Activated naive CD4-positive, alpha-beta T cell (primary cell): ENCODE results near the gene ZNF891.

Experiments used
- DNase-seq, 4 experiments: peaks; one replicate each; lab custom pipeline; 2025; lab: John Stamatoyannopoulos, UW

Gene ZNF891

GRCh38 chr12:133130038-133130807 lies at the start of gene ZNF891, which contains the start of gene ZNF10:
ZNF891 (minus strand) TSS chr12:133130274; CDS start chr12:133121918, 8,356 bp downstream.
ZNF10 (plus strand) TSS chr12:133130627; CDS start chr12:133144493, 13,866 bp downstream.
- peak; percentile 95 to 97 (median 96) for DNase-seq

DNA sequence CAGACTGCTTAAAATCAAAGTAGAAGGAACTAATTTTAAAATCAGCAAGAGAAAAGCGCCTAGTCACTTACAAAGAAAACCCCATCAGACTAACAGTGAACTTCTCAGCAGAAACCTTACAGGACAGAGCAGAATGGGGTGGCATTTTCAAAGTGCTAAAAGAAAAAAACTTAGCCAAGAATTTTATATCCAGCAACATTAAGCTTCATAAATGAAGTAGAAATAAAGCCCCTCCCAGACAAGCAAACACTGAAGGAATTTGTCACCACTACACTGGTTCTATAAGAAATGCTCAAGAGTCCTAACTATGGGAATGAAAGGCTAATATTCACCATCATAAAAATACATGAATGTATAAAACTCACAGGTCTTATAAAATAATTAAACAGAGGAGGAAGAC lies 44.8 kb upstream of the ZNF891 start:
- no peak for DNase-seq

DNA sequence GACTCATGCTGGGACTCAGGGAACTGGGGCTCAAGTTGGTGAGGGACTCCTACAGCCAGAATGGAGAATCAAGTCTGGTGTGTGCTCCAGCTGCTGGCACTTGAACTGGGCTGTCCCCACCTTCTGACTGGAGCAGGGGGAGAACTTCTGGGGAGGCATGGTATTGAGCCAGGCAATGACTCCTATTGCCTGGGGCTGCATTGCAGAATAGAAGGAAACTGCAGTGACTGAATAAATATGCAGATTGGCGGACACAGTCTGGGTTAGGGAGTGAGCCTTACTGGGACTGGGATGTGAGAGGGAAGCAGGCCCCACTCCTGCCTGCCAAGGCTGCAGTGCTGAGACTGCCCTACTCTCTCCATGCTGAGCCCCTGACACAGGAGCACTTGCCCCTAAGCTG lies 42.4 kb upstream of the ZNF891 start:
- no peak for DNase-seq

- DNase-seq = no peak
Measured at GRCh38 chr12:133165776-133166175, 35.7 kb upstream of the ZNF891 start.

DNA sequence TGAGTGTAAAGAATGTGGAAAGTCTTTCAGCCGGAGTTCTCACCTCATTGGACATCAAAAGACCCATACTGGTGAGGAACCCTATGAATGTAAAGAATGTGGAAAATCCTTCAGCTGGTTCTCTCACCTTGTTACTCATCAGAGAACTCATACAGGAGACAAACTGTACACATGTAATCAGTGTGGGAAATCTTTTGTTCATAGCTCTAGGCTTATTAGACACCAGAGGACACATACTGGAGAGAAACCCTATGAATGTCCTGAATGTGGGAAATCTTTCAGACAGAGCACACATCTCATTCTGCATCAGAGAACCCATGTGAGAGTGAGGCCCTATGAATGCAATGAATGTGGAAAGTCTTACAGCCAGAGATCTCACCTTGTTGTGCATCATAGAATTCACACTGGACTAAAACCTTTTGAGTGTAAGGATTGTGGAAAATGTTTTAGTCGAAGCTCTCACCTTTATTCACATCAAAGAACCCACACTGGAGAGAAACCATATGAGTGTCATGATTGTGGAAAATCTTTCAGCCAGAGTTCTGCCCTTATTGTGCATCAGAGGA lies 26.1 kb upstream of the ZNF891 start:
- DNase-seq = no peak

GRCh38 chr12:133145981-133146380 lies 15.9 kb upstream of the ZNF891 start:
- DNase-seq = no peak

- no peak for DNase-seq
Measured at GRCh38 chr12:133135747-133136146, 5.7 kb upstream of the ZNF891 start.

GRCh38 chr12:133130808-133131128 lies 694 bp upstream of the ZNF891 start:
- peak; percentile 15 to 41 (median 27) for DNase-seq

DNA sequence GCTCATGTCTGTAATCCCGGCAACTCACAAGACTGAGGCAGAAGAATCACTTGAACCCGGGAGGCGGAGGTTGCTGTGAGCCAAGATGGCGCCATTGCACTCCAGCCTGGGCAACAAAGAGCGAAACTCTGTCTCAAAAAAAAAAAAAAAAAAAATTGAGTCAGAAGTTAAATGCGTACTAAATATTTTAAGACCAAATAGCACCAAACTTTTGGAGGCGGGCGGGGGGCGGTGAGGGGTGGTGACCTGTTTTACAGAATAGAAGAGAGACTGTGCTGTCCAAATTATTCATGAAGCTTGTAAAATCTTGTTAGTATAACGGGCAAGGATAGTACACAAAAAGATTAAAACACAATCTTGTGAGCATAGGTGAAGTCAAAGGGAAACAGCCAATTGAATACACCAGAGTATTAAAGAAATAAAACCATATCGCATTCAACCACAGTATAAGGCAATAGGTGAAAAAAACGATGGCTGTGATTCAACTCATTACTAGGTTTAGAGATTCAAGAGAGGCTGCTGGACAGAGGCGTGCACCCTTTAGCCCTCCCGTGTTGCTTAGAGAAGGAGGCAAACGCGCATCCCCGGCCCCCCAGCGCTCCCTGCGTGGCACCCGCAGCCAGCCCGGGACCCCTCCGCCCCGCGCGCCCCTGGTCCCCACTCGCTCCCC lies 571 bp downstream of the ZNF891 start:
- no peak for DNase-seq

DNA sequence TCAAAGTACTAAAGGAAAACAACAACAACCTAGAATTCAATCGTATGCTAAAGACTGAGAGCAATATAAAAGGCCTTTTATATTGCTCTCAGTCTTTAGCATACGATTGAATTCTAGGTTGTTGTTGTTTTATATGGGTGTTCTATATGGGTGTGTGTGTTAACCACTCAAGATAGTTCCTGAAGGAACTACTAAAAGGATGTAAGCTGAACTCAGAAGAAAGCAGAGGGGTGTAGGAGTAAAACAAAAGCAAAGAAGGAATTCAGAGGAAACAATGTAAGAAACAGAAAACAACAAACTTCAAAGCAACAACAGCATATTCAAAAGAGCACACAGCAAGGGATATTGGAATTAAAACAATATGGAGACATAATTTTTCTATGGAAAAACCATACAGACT lies 5.4 kb downstream of the ZNF891 start:
- no peak for DNase-seq

DNA sequence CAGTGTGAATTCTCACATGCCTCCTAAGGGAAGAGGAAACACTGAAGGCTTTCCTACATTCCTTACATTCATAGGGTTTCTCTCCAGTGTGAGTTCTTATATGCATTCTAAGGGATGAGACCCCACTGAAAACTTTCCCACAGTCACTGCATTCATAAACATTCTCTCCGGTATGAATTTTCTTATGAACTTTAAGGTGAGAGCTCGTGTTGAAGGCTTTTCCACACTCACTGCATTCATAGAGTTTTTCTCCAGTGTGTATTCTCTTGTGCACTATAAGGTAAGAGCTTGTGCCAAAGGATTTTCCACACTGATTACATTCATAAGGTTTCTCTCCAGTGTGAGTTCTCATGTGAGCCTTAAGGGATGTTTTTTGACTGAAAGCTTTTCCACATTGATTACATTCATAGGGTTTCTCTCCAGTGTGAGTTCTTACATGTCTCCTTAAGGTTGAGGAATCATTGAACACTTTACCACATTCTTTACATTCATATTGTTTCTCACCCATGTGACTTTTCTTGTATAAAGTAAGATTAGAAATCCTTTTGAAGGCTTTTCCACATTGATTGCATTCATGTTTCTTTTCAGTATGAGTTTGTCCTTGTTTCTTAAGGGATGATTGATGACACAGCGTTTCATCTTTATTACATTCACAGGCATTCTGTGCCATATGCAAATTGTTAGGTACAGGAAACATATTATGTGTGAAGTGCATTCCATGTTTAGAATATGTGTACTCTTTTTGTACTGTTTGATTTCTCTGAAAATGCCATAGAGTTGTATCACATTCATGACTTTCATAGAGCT lies 9.5 kb downstream of the ZNF891 start:
- no peak for DNase-seq

GRCh38 chr12:133108150-133108549 lies 21.9 kb downstream of the ZNF891 start:
- no peak for DNase-seq

DNA sequence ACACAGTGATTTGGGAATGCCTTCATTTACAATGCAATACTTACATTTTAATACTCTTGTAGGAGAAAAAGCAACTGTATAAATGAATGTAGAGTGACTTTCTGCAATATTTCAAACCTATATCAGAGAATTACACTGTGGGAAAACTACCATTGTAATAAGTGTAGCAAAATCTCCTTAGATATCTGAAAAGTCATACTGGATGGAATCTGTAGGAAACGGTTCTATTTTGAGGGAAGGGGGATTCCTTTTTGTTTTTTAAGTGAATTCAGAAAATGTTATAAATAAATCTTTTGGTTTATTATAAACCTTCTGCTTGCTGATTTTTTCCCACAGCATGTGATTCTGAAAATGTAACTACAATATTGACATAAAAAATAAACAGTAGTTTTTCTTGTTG lies 23.0 kb downstream of the ZNF891 start:
- no peak for DNase-seq

DNA sequence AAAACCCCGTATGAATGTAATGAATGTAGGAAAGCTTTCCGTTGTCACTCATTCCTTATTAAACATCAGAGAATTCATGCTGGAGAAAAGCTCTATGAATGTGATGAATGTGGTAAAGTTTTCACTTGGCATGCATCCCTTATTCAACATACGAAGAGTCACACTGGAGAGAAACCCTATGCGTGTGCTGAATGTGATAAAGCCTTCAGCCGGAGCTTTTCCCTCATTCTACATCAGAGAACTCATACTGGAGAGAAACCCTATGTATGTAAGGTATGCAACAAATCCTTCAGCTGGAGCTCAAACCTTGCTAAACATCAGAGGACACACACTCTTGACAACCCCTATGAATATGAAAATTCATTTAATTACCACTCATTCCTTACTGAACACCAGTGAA lies 23.8 kb downstream of the ZNF891 start:
- DNase-seq = no peak

DNA sequence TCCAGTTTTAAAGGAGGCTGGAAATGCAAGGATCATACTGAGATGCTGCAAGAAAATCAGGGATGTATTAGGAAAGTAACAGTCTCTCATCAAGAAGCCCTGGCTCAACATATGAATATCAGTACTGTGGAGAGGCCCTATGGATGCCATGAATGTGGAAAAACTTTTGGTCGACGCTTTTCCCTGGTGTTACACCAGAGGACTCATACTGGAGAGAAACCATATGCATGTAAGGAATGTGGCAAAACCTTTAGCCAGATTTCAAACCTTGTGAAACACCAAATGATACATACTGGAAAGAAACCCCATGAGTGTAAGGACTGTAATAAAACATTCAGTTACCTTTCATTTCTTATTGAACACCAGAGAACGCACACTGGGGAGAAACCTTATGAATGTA lies 24.5 kb downstream of the ZNF891 start:
- no peak for DNase-seq

DNA sequence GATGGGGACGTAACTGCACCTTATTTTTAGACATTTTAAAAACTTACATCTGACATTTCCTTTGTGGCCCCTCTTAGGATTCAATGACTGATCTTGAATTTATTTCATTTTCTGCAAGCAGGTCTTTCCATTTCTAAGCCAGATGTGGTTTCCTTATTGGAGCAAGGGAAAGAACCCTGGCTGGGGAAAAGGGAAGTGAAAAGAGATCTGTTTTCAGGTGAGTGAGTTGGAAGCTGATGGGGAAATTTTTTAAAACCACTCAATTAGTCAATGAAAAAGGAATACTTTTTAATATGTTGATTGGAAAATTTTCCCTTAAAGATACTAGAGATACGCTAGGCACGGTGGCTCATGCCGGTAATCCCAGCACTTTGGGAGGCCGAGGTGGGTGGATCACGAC lies 46.7 kb downstream of the ZNF891 start:
- DNase-seq = no peak

GRCh38 chr12:133081159-133081780 lies 48.8 kb downstream of the ZNF891 start:
- DNase-seq = no peak

GRCh38 chr12:133080368-133081158 lies 49.5 kb downstream of the ZNF891 start, which contains the start of gene ZNF140:
ZNF140 (plus strand) TSS chr12:133080923; CDS start chr12:133081321, 398 bp downstream.
- peak; percentile 89 to 91 (median 90) for DNase-seq

DNA sequence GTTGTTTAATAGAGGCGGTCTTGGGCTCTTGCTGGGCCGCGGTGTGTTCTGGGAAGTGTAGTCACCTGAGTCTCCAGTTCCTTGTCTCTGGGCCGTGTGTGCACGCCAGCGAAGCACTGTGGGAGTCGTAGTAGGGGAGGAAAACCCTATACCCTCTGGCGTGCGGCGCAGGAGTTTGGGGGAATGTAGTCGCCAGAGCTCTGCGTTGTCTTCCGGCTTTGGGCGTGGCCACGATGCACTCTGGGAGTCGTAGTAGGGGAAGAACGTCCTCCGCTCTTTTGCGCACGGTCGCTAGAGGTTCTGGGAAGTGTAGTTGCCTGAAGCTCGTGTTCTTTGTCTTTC lies 50.1 kb downstream of the ZNF891 start:
- peak; percentile 89 to 92 (median 90) for DNase-seq

DNA sequence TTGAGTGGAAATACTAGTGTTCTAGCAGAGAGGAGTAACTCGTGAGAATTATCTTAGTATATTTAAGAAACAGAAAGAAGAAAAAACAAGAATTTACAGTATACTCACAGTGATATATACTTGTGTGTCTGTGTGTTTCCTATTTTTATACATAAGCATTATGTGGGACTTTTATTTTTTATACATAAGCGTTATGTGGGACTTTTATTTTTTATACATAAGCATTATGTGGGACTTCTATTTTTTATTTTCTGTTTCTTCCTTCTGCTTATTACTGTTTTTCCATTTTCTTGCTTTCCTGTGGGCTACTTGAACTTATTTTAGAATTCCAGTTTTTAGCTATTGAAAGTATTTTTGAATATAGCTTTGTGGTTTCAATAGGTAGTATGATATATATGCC lies 56.2 kb downstream of the ZNF891 start:
- no peak for DNase-seq

DNA sequence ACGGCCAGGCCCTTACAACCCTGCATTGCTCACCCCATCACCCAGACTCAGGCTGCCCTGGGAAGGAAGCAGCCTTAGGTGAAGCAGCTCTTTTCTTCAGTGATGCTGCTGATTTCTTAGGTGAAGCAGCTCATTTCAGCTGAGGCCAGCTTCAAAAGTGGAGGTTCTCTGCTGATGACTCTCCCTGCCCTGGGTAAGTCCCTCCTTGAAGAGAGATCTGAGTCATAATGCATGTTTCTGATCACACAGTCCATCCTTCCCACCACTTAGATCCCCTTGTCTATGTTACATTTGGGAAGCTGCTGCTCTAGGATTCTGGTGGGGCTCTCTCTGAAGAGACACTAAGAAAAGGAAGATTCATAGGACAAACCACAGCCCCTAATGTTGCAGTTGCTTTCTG lies 66.5 kb downstream of the ZNF891 start:
- DNase-seq = no peak
